Pancreas (tissue), 10 donors: ENCODE data around the gene CNPY4. TPM values are rescaled to one million over a fixed set of nuclear protein-coding genes. Genes with fewer than 3 reads are reported as not detected.
A peak's percentile ranks its signal among the peaks of the same experiment; 100 is the strongest.

Experiments
- ATAC-seq, 4 donors: fragments of 200-7000 bp; cut with Tn5 transposase; one replicate each; pipeline versions ENCODE4 v1.8.0 to v1.9.1; 2020; ENCODE audit warnings: mild to moderate bottlenecking in 4 of 4, moderate library complexity in 4 of 4
- DNase-seq, 6 donors: peaks; one replicate each; pipeline ENCODE4 v3.0.0-alpha.2; 2020
- FAIRE-seq: peaks from 2 replicates; lab custom pipeline; 2012; peaks lifted over from hg19 to GRCh38; lab: Jason Lieb, UNC
- H3K27ac ChIP-seq, 4 donors: fragments of 200-600 bp; sonication (generic); 1 replicate in 3 of 4; 2 replicates in 1 of 4; pipeline versions ENCODE4 v1.5.0 to v1.8.0; 2020
- H3K27me3 ChIP-seq, 4 donors: fragments of 200-600 bp; one replicate each; pipeline ENCODE4 v1.8.0; 2021
- H3K36me3 ChIP-seq, 3 donors: fragments of 200-600 bp; sonication (generic) in 1 of 3; one replicate each; pipeline versions ENCODE4 v1.5.0 to v1.8.0; 2020 to 2021
- H3K4me1 ChIP-seq, 3 donors: fragments of 200-600 bp; one replicate each; pipeline ENCODE4 v1.8.0; 2021
- H3K4me3 ChIP-seq, 4 donors: fragments of 200-600 bp; sonication (generic) in 2 of 4; one replicate each; pipeline versions ENCODE4 v1.5.0 to v1.8.0; 2020 to 2021
- H3K9me3 ChIP-seq, 4 donors: fragments of 200-600 bp; one replicate each; pipeline ENCODE4 v1.8.0; 2021
- WGBS, 2 donors: extraction: QIAGEN DNeasy Blood & Tissue Kit; methylation state at CpG; one replicate each; pipeline ENCODE4 v1.1.7; 2013; 5-methylcytosine and 5-hydroxymethylcytosine counted together
- intact Hi-C, 3 donors: fragments of 100-400 bp; cut with DNase I; formaldehyde crosslinking; loops; one replicate each; pipeline versions ENCODE4 v1.11.1 to v1.14.2; 2022
- polyA plus RNA-seq, 2 donors: library from polyadenylated mRNA; stranded (reverse); fragments of 200-250 nt; gene quantifications; one replicate each; pipeline ENCODE4 v1.2.3, GENCODE V29; 2013
- total RNA-seq, 6 donors: library from RNA; stranded (reverse); fragmentation: NEBNext Ultra II Directional in 4 of 6; extraction: Animal tissue kit (Norgen Biotek cat#: 25700) in 4 of 6; gene quantifications; one replicate each; pipeline versions ENCODE4 v1.2.1 to v1.2.4, GENCODE V29; 2021 to 2023
- TF ChIP-seq, protein P1 (sequence below), 4 donors: fragments of 200-600 bp; sonication (generic) in 3 of 4; IDR thresholded peaks; one replicate each; pipeline versions ENCODE4 v1.5.0 to v1.8.0; 2021; ENCODE audit warnings: antibody characterized with exemption in 4 of 4
- donor health status: healthy with polysubstance abuse.
- donor health status: DM: no; HTN: no; CAD: no; lungs with moderate emphysema.
- donor health status: DM: no; HTN: no; CAD: no.
- donor health status: control.
- donor health status: control.
- donor health status: Bipolar disorder and iron deficiency.
- donor health status: DM: yes; HTN: yes; CAD: no.
- donor health status: DM: no; HTN: no; CAD: no.
- donor health status: DM: no; HTN: no; CAD: no.
- donor health status: DM: yes; HTN: yes; CAD: no.

CNPY4 gene, protein sequence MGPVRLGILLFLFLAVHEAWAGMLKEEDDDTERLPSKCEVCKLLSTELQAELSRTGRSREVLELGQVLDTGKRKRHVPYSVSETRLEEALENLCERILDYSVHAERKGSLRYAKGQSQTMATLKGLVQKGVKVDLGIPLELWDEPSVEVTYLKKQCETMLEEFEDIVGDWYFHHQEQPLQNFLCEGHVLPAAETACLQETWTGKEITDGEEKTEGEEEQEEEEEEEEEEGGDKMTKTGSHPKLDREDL
- 1 to 10 TPM; 1.8 to 6.5 (median 2.8) TPM for total RNA-seq
- 10 to 100 TPM in 1 of 2 donors, 1 to 10 TPM in 1; 4.7 to 10.8 TPM for polyA plus RNA-seq

DNA sequence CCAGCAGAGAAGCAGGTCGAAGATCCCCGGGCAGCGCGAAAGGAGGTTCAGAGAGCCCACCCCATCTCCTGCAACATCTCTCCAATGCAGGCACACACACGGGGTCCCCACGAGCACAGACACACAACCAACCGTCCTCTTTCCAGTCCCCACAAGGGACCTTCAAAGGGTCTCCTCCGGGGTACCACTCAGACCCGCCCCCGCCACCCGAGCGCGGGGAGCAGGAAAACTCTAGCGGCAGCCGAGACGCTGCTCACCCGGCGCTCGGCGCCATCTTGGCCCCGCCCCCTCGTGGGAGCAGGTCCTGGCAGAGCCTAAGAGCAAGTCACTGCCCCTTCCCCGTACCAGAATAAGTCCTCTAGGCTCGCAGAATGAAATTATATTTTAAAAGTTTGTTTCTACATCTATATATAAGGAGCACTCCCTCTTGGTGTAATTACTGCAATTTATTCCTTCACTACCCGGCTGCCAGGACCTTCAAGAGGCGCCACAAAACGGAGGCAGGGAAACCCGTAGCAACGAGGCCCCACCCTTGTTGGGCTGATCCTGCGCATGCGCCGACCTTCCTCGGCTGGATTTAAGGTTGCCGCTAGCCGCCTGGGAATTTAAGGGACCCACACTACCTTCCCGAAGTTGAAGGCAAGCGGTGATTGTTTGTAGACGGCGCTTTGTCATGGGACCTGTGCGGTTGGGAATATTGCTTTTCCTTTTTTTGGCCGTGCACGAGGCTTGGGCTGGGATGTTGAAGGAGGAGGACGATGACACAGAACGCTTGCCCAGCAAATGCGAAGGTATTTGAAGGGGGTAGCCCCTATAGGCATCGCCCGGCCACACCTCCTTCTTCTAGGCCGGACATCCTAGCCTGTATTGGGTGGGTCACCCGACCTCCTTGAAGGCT is at the start of gene CNPY4, which contains the start of gene TAF6:
Gene CNPY4 (plus strand): TSS at position 563 of the 898 bp plus-strand sequence. CDS start 111 bp downstream, at position 674.
Gene TAF6 (minus strand): TSS at position 287 of the 898 bp plus-strand sequence. CDS start 5,149 bp downstream, outside the sequence.
- ATAC-seq = peak; percentile 95 to 97 (median 96)
- peak; percentile 93 to 99 (median 96) for DNase-seq
- no peaks in the 10 kb centered on the region for H3K9me3 ChIP-seq
- peak within 1 kb of the TSS; percentile 64 to 91 (median 70) for H3K4me3 ChIP-seq
- FAIRE-seq = no peak
- no peaks in the 10 kb centered on the region for H3K27me3 ChIP-seq
- H3K27ac ChIP-seq = peak within 1 kb of the TSS; percentile 88 to 97 (median 94)
- intact Hi-C loops = no loop called here
- H3K4me1 ChIP-seq = peaks cover 0 to 6% (median 0%) of the 10 kb centered on the region in 3 donors
- no peaks in the 10 kb centered on the region for H3K36me3 ChIP-seq
- WGBS, 2 donors = 0 to 1% methylated on average over 49 of the region's 49 CpGs
- TF ChIP-seq, protein P1, sequence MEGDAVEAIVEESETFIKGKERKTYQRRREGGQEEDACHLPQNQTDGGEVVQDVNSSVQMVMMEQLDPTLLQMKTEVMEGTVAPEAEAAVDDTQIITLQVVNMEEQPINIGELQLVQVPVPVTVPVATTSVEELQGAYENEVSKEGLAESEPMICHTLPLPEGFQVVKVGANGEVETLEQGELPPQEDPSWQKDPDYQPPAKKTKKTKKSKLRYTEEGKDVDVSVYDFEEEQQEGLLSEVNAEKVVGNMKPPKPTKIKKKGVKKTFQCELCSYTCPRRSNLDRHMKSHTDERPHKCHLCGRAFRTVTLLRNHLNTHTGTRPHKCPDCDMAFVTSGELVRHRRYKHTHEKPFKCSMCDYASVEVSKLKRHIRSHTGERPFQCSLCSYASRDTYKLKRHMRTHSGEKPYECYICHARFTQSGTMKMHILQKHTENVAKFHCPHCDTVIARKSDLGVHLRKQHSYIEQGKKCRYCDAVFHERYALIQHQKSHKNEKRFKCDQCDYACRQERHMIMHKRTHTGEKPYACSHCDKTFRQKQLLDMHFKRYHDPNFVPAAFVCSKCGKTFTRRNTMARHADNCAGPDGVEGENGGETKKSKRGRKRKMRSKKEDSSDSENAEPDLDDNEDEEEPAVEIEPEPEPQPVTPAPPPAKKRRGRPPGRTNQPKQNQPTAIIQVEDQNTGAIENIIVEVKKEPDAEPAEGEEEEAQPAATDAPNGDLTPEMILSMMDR (IDR thresholded peaks at IDR 0.05) = no peak

DNA sequence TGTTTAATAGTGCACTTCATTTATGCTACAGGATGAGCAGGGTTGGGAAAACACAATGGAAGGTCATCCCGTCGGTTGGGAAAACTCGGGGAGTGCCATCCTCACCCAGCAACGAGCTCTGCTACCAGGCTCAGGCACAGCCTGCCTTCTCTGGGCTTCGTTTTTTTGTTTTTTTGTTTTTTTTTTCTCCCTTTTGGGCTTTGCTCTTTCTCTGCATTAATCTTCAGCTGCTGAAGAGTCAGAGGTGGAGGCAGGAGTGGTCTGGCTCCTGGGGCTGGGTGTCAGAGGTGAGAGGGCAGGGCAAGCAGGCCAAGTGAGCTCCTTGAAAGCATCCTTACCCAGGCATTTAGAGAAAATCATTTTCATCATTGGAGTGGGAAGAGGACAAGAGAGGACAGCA is 49.4 kb upstream of the CNPY4 start:
- Histone ChIP-seq H3K27me3 (no peaks in the 10 kb centered on the region), H3K36me3 (peaks cover 17 to 53% (median 51%) of the 10 kb centered on the region in 3 donors), H3K9me3 (peaks cover 0 to 2% (median 0%) of the 10 kb centered on the region in 4 donors), H3K4me1 (no peaks in the 10 kb centered on the region), H3K27ac (no peak overlapping the region), H3K4me3 (no peak overlapping the region)
- ATAC-seq (no peak), FAIRE-seq (no peak), DNase-seq (no peak)
- TF ChIP-seq, protein P1 (IDR thresholded peaks at IDR 0.05) = no peak
- 97 to 98% methylated on average over 5 of the region's 5 CpGs for WGBS, 2 donors
- intact Hi-C loops = no loop called here

DNA sequence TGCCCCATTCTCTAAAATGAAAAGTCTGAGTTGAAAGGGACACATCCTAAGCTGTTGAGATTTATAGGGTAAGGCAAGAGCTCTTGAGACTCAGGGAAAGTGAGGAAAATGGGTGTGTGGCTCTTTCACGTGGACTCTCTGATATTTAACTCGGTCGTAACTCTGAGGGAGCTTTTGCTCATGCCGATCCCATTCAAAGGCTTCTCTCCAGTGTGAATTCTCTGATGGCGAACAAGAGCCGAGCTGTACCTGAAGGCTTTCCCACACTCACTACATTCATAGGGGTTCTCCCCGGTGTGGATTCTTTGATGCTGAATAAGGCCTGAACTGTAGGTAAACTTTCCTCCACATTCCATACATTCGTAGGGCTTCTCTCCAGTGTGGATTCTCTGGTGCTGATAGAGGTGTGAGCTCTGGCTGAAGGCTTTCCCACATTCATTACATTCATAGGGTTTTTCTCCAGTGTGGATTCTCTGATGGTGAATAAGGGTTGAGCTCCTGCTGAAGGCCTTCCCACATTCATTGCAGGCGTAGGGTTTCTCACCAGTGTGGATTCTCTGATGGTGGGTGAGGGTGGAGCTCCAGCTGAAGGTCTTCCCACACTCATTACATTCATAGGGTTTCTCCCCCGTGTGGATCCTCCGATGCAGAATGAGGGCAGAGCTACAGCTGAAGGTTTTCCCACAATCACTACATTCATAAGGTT is 48.3 kb upstream of the CNPY4 start:
- H3K9me3 ChIP-seq = peaks cover 0 to 2% (median 0%) of the 10 kb centered on the region in 4 donors
- intact Hi-C loops = no loop called here
- ATAC-seq = no peak
- no peak overlapping the region for H3K4me3 ChIP-seq
- DNase-seq = no peak
- TF ChIP-seq, protein P1 (IDR thresholded peaks at IDR 0.05) = no peak
- WGBS, 2 donors = 98 to 99% methylated on average over 11 of the region's 11 CpGs
- H3K27ac ChIP-seq = no peak overlapping the region
- H3K27me3 ChIP-seq = no peaks in the 10 kb centered on the region
- no peaks in the 10 kb centered on the region for H3K4me1 ChIP-seq
- no peak for FAIRE-seq
- H3K36me3 ChIP-seq = peaks cover 17 to 65% (median 57%) of the 10 kb centered on the region in 3 donors

DNA sequence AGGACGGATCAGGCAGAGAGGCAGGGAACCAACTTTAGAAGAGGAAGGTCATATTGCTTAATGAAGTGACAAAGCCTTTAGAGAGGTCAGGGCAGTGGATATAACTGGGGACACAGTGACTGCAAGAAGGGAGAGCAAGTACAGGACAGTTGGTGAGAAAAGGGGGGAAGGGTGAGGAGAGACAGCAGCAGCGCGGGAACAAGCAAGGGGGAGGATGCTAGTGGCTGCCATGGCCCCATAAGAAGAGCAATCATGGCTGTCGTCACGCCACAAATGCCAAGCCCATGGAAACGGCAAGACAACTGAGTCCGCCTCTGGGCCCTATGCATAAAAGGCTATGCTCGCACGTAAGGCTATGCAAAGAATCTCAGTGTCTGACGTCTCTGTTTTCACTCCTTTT is 47.0 kb upstream of the CNPY4 start:
- no peak overlapping the region for H3K27ac ChIP-seq
- TF ChIP-seq, protein P1 (IDR thresholded peaks at IDR 0.05) = no peak
- 97 to 98% methylated on average over 10 of the region's 10 CpGs for WGBS, 2 donors
- peaks cover 0 to 2% (median 0%) of the 10 kb centered on the region in 4 donors for H3K9me3 ChIP-seq
- FAIRE-seq = no peak
- no peaks in the 10 kb centered on the region for H3K4me1 ChIP-seq
- intact Hi-C loops = no loop called here
- no peaks in the 10 kb centered on the region for H3K27me3 ChIP-seq
- no peak for ATAC-seq
- DNase-seq = no peak
- H3K36me3 ChIP-seq = peaks cover 17 to 76% (median 67%) of the 10 kb centered on the region in 3 donors
- H3K4me3 ChIP-seq = no peak overlapping the region
